MM.1S (cell line): ENCODE results near the gene UBA7.
"Not testable (repeated sequence)": the region's sequence is repeated elsewhere in the genome, so short reads cannot be mapped to it uniquely, and the experiment has no call there.

Experiments used
- DNase-seq: peaks from one replicate; pipeline ENCODE4 v3.0.0-alpha.2; 2015
- H2AFZ ChIP-seq: fragments of 300-600 bp; sonication (generic); 2 replicates; pipeline ENCODE4 v1.6.0; 2016; ENCODE audit warnings: antibody characterized with exemption, low read length
- H3F3A ChIP-seq: fragments of 300-600 bp; sonication (generic); 2 replicates; pipeline ENCODE4 v1.6.1; 2016; ENCODE audit warnings: mild to moderate bottlenecking, antibody characterized with exemption, low read length, moderate library complexity, mixed read lengths; ENCODE audit not compliant: insufficient read depth
- H3K27ac ChIP-seq: fragments of 300-600 bp; sonication (generic); 2 replicates; pipeline ENCODE4 v1.5.1; 2016; ENCODE audit warnings: mild to moderate bottlenecking, low read length
- H3K27me3 ChIP-seq: fragments of 300-600 bp; sonication (generic); replicated peaks from 2 replicates; pipeline ENCODE4 v1.6.0; 2016; ENCODE audit warnings: low read length; ENCODE audit not compliant: insufficient read depth
- H3K36me3 ChIP-seq: fragments of 300-600 bp; sonication (generic); replicated peaks from 2 replicates; pipeline ENCODE4 v1.6.1; 2016; ENCODE audit warnings: mild to moderate bottlenecking, low read length, mixed read lengths; ENCODE audit not compliant: insufficient read depth
- H3K4me1 ChIP-seq: fragments of 300-600 bp; sonication (generic); 2 replicates; pipeline ENCODE4 v1.6.1; 2016; ENCODE audit warnings: low read length, mixed read lengths
- H3K4me2 ChIP-seq: fragments of 300-600 bp; sonication (generic); 2 replicates; pipeline ENCODE4 v1.6.0; 2016; ENCODE audit warnings: low read depth, low read length
- H3K4me3 ChIP-seq: fragments of 300-600 bp; sonication (generic); 2 replicates; pipeline ENCODE4 v1.5.1; 2016; ENCODE audit warnings: low read length, mixed read lengths
- H3K79me2 ChIP-seq: fragments of 300-600 bp; sonication (generic); 2 replicates; pipeline ENCODE4 v1.6.1; 2016; ENCODE audit warnings: mixed run types, low read length, mixed read lengths
- H3K9ac ChIP-seq: fragments of 300-600 bp; sonication (generic); 2 replicates; pipeline ENCODE4 v1.6.1; 2016; ENCODE audit warnings: low read length, mixed read lengths
- H3K9me2 ChIP-seq: fragments of 300-600 bp; sonication (generic); replicated peaks from 2 replicates; pipeline ENCODE4 v1.6.1; 2016; ENCODE audit warnings: mild to moderate bottlenecking, low read length, mixed read lengths; ENCODE audit not compliant: insufficient read depth
- H3K9me3 ChIP-seq: fragments of 300-600 bp; sonication (generic); replicated peaks from 2 replicates; pipeline ENCODE4 v1.6.1; 2016; ENCODE audit warnings: mild to moderate bottlenecking, low read length, mixed read lengths; ENCODE audit not compliant: insufficient read depth
- H4K20me1 ChIP-seq: fragments of 300-600 bp; sonication (generic); 2 replicates; pipeline ENCODE4 v1.6.1; 2016; ENCODE audit warnings: mild to moderate bottlenecking, low read length, moderate library complexity, mixed read lengths; ENCODE audit not compliant: insufficient read depth
- EZH2 ChIP-seq: fragments of 300-600 bp; sonication (generic); optimal IDR thresholded peaks from 2 replicates; pipeline ENCODE3; 2017; ENCODE audit warnings: low read depth, mild to moderate bottlenecking, antibody characterized with exemption, low read length, mixed read lengths
- EZH2phosphoT487 ChIP-seq: fragments of 300-600 bp; sonication (generic); IDR thresholded peaks from 2 replicates; pipeline ENCODE4 v1.6.1; 2018; ENCODE audit warnings: antibody characterized with exemption, low read length
- TF ChIP-seq, protein P1 (sequence below): fragments of 300-600 bp; sonication (generic); IDR thresholded peaks from 2 replicates; pipeline ENCODE4 v1.5.1; 2016; ENCODE audit warnings: antibody characterized with exemption, low read length, mixed read lengths

The UBA7 gene

DNA sequence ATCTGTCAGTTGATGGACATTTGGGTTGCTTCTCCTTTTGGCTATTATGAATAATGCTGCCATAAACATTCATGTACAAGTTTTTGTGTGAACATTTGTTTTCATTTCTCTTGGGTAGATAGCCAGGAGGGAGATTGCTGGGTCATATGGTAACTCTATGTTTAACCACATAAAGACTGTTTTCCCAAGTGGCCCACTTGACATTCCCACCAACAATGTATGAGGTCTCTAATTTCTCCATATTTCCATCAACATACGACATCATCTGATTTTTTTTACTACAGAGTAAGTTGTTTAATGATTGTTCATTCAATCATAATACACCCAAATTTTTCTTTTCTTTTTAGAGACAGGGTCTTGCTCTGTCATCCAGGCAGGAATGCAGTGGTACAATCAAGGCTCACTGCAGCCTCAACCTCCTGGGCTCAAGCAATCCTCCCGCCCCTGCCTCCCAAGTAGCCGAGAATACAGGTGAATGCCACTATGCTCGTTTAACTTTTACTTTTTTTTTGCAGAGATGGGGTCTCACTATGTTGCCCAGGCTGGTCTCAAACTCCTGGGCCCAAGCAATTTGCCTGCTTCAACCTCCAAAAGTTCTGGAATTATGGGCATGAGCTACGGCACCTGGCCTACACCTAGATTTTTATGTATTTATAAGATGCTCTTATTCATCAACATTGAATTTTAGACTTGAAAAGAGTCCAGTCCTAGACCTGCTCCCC lies 34.2 kb downstream of the UBA7 start:
- no peak overlapping the region for H2AFZ ChIP-seq
- no peaks in the 10 kb centered on the region for H3K27me3 ChIP-seq
- H3K4me1 ChIP-seq, result no peaks in the 10 kb centered on the region
- peaks cover 86% of the 10 kb centered on the region for H3K79me2 ChIP-seq
- H3K27ac ChIP-seq, result no peak overlapping the region
- H3K9me2 ChIP-seq, result no peaks in the 10 kb centered on the region
- no peak overlapping the region for H3K9ac ChIP-seq
- no peak for DNase-seq
- no peak overlapping the region for H3K4me3 ChIP-seq
- H3K4me2 ChIP-seq, result no peak overlapping the region
- no peaks in the 10 kb centered on the region; the same call in 1 of the 2 replicates for H3F3A ChIP-seq
- no peaks in the 10 kb centered on the region for H3K9me3 ChIP-seq
- H3K36me3 ChIP-seq, result no peaks in the 10 kb centered on the region
- no peak for TF ChIP-seq EZH2phosphoT487
- TF ChIP-seq, protein P1, sequence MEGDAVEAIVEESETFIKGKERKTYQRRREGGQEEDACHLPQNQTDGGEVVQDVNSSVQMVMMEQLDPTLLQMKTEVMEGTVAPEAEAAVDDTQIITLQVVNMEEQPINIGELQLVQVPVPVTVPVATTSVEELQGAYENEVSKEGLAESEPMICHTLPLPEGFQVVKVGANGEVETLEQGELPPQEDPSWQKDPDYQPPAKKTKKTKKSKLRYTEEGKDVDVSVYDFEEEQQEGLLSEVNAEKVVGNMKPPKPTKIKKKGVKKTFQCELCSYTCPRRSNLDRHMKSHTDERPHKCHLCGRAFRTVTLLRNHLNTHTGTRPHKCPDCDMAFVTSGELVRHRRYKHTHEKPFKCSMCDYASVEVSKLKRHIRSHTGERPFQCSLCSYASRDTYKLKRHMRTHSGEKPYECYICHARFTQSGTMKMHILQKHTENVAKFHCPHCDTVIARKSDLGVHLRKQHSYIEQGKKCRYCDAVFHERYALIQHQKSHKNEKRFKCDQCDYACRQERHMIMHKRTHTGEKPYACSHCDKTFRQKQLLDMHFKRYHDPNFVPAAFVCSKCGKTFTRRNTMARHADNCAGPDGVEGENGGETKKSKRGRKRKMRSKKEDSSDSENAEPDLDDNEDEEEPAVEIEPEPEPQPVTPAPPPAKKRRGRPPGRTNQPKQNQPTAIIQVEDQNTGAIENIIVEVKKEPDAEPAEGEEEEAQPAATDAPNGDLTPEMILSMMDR, result no peak
- no peak for TF ChIP-seq EZH2
- peaks cover 9% of the 10 kb centered on the region; the same call in 1 of the 2 replicates for H4K20me1 ChIP-seq

DNA sequence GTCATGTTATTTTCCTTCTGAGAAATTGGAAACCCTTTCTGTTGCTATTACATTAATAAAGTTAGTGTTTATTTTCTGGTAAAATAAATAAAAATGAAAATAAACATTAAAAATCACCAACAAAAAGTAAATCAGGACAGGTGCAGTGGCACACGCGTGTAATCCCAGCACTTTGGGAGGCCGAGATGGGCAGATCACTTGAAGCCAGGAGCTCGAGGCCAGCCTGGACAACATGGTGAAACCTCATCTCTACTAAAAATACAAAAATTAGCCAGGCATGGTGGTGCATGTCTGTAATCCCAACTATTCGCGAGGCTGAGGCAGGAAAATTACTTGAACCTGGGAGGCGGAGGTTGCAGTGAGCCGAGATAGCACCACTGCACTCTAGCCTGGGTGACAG lies 37.7 kb downstream of the UBA7 start:
- H3F3A ChIP-seq, H3K27me3 ChIP-seq, H3K4me1 ChIP-seq, H2AFZ ChIP-seq, H3K9me2 ChIP-seq, H3K4me2 ChIP-seq, H3K9me3 ChIP-seq, H3K27ac ChIP-seq, H3K9ac ChIP-seq, H3K36me3 ChIP-seq, DNase-seq, H3K4me3 ChIP-seq: not testable (repeated sequence)
- Histone ChIP-seq H4K20me1 (peaks cover 16% of the 10 kb centered on the region; the same call in 1 of the 2 replicates), H3K79me2 (peaks cover 82% of the 10 kb centered on the region)

DNA sequence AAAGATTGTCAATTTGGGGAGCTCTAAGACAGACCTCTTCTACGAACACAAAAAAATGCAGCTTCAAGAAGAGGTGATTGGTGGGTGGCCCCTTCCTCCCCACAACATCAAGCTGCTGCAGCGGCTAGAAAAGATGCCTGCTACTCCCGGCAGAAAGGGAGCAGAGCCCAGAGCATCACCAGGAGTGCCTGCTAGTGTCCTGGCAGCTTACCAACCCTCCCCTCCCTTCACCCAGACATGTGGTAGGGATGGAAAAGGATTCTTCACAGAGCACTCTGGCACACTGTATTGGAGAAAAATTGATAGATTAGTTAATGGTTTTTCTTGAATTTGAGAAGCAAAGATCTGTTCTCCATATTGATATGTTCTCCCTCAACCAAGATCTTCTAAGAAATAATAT lies 38.2 kb downstream of the UBA7 start:
- peaks cover 82% of the 10 kb centered on the region for H3K79me2 ChIP-seq
- peaks cover 22% of the 10 kb centered on the region for H4K20me1 ChIP-seq
- no peak overlapping the region for H3K4me3 ChIP-seq
- no peak for DNase-seq
- no peaks in the 10 kb centered on the region for H3K9me2 ChIP-seq
- TF ChIP-seq EZH2 (no peak), EZH2phosphoT487 (no peak)
- TF ChIP-seq, protein P1, result no peak
- H3K27ac ChIP-seq, result no peak overlapping the region
- H3K9me3 ChIP-seq, result no peaks in the 10 kb centered on the region
- H3F3A ChIP-seq, result no peaks in the 10 kb centered on the region; the same call in 1 of the 2 replicates
- no peaks in the 10 kb centered on the region for H3K36me3 ChIP-seq
- no peak overlapping the region for H3K9ac ChIP-seq
- H3K27me3 ChIP-seq, result no peaks in the 10 kb centered on the region
- H2AFZ ChIP-seq, result no peak overlapping the region
- no peak overlapping the region for H3K4me2 ChIP-seq
- H3K4me1 ChIP-seq, result no peaks in the 10 kb centered on the region

DNA sequence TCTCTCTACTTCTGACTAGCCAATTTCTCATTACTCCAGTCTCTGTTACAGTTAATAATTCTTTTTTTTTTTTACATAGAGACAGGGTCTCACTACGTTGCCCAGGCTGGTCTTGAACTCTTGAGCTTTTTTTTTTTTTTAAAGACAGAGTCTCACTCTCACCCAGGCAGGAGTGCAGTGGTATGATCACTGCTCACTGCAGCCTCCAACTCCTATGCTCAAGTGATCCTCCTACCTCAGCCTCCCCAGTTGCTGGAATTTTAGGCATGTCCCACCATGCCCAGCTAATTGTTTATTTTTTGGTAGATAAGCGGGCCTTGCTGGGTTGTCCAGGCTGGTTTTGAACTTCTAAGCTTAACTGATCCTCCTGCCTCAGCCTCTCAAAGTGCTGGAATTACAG lies 41.0 kb downstream of the UBA7 start:
- no peaks in the 10 kb centered on the region for H3K36me3 ChIP-seq

More for the DNA sequence above, 41.0 kb downstream of the UBA7 start:
- Histone ChIP-seq H3K4me1 (no peaks in the 10 kb centered on the region), H3K27ac (no peak overlapping the region), H3K9ac (no peak overlapping the region), H3K9me2 (no peaks in the 10 kb centered on the region), H3F3A (no peaks in the 10 kb centered on the region; the same call in 1 of the 2 replicates), H3K79me2 (peaks cover 86% of the 10 kb centered on the region), H4K20me1 (peaks cover 29% of the 10 kb centered on the region), H3K9me3 (no peaks in the 10 kb centered on the region), H2AFZ (no peak overlapping the region), H3K4me3 (no peak overlapping the region), H3K27me3 (no peaks in the 10 kb centered on the region), H3K4me2 (no peak overlapping the region)
- DNase-seq, result no peak
- TF ChIP-seq EZH2 (no peak), EZH2phosphoT487 (no peak)
- TF ChIP-seq, protein P1, result no peak
